K562 (cell line): ENCODE data around the gene DIPK1B. TPM values are rescaled to one million over a fixed set of nuclear protein-coding genes. Genes with fewer than 3 reads are reported as not detected.

Experiments
- ATAC-seq: fragments of 200-7000 bp; cut with Tn5 transposase; 3 replicates; pipeline ENCODE4 v1.9.1; 2020; ENCODE audit warnings: moderate library complexity
- BruUV-seq: library from RNA; stranded (reverse); fragments of 400-500 nt; replicated peaks from 2 replicates; lab custom pipeline; 2021; lab: Mats Ljungman, UMichigan
- CTCF ChIA-PET: fragments of 300-600 bp; formaldehyde crosslinking; extraction: SDS; loops from one replicate; lab custom pipeline; 2021; ENCODE audit warnings: low intra/inter-chr PET ratio; lab: Yijun Ruan, JAX
- POLR2A ChIA-PET: fragments of 300-600, 350-650 bp; sonication (Branson Sonifier 250); formaldehyde crosslinking; extraction: SDS; loops from one replicate; lab custom pipeline; 2021; ENCODE audit warnings: antibody characterized with exemption, inconsistent platforms; lab: Yijun Ruan, JAX
- DNase-seq, 4 experiments: peaks; one replicate each; pipeline versions ENCODE4 v3.0.0 to v3.0.0-alpha.2; 2011 to 2018; ENCODE audit warnings: low spot score in 3 of 4, mixed read lengths in 3 of 4; ENCODE audit errors: extremely low read depth in 1 of 4
- FAIRE-seq: peaks from 2 replicates; lab custom pipeline; 2011; peaks lifted over from hg19 to GRCh38; lab: Jason Lieb, UNC
- H2AFZ ChIP-seq: 2 replicates; pipeline ENCODE4 v1.6.0; 2011; ENCODE audit warnings: low read depth, low read length, control low read depth, inconsistent platforms
- H3K27ac ChIP-seq: fragments of 200-600 bp; 3 replicates; pipeline ENCODE4 v1.8.0; 2011; ENCODE audit warnings: low read depth, mild to moderate bottlenecking, control low read depth, inconsistent platforms, low read length, moderate library complexity, mixed read lengths; ENCODE audit errors: extremely low read depth
- H3K27me3 ChIP-seq, 2 experiments: fragments of 300-600 bp in 1 of 2; 2 replicates in 1 of 2; 3 replicates in 1 of 2; pipeline versions ENCODE4 v1.6.0 to v1.8.0; 2011; ENCODE audit warnings: inconsistent platforms in 2 of 2, low read length in 2 of 2, mild to moderate bottlenecking in 1 of 2, mixed read lengths in 1 of 2, moderate library complexity in 1 of 2; ENCODE audit not compliant: control insufficient read depth in 2 of 2, insufficient read depth in 2 of 2
- H3K36me3 ChIP-seq: fragments of 300-600 bp; 3 replicates; pipeline ENCODE4 v1.8.0; 2011; ENCODE audit warnings: mild to moderate bottlenecking, low read length, inconsistent platforms; ENCODE audit not compliant: control insufficient read depth, insufficient read depth
- H3K4me1 ChIP-seq, 2 experiments: fragments of 200-600 bp in 1 of 2; replicated peaks in 1 of 2; 2 replicates in 1 of 2; 3 replicates in 1 of 2; pipeline versions ENCODE4 v1.5.1 to v1.8.0; 2011; ENCODE audit warnings: inconsistent platforms in 2 of 2, low read length in 2 of 2, mild to moderate bottlenecking in 1 of 2, mixed read lengths in 1 of 2, moderate library complexity in 1 of 2; ENCODE audit not compliant: control insufficient read depth in 2 of 2, insufficient read depth in 2 of 2
- H3K4me2 ChIP-seq: 2 replicates; pipeline ENCODE4 v1.6.1; 2011; ENCODE audit warnings: low read length, control low read depth, inconsistent platforms, mixed read lengths; ENCODE audit not compliant: insufficient read depth
- H3K4me3 ChIP-seq: fragments of 200-600 bp; sonication (generic), shearing (Covaris generic); 2 replicates; pipeline ENCODE4 v1.5.1; 2016; ENCODE audit warnings: control low read depth, inconsistent platforms
- H3K79me2 ChIP-seq: fragments of 200-600 bp; 3 replicates; pipeline ENCODE4 v1.8.0; 2011; ENCODE audit warnings: low read length, inconsistent platforms; ENCODE audit not compliant: control insufficient read depth, insufficient read depth
- H3K9ac ChIP-seq, 2 experiments: 2 replicates each; pipeline versions ENCODE4 v1.6.0 to v1.6.1; 2011; ENCODE audit warnings: low read depth in 2 of 2, low read length in 2 of 2, control low read depth in 1 of 2, inconsistent platforms in 1 of 2, mild to moderate bottlenecking in 1 of 2, mixed read lengths in 1 of 2; ENCODE audit not compliant: insufficient read depth in 1 of 2
- H3K9me1 ChIP-seq: one replicate; pipeline ENCODE4 v1.6.0; 2011; ENCODE audit warnings: inconsistent platforms, mild to moderate bottlenecking, low read length, moderate library complexity; ENCODE audit not compliant: control insufficient read depth, insufficient read depth
- H3K9me3 ChIP-seq: replicated peaks from 2 replicates; pipeline ENCODE4 v1.5.1; 2011; ENCODE audit warnings: low read depth, low read length, inconsistent platforms; ENCODE audit not compliant: control insufficient read depth, insufficient read depth
- H4K20me1 ChIP-seq: replicated peaks from 2 replicates; pipeline ENCODE4 v1.6.1; 2011; ENCODE audit warnings: low read length, inconsistent platforms, mixed read lengths; ENCODE audit not compliant: control insufficient read depth, insufficient read depth
- CBX2 ChIP-seq: fragments of 200-600 bp; sonication (generic); IDR thresholded peaks from one replicate; pipeline ENCODE4 v1.6.1; 2012; ENCODE audit warnings: mild to moderate bottlenecking, low read length, inconsistent platforms; ENCODE audit not compliant: insufficient read depth, poor library complexity, severe bottlenecking
- FOXK1 ChIP-seq: sonication (generic); formaldehyde crosslinking; IDR thresholded peaks from 2 replicates; pipeline ENCODE4 v1.8.0; 2022; ENCODE audit warnings: missing genetic modification reagents, mild to moderate bottlenecking, borderline replicate concordance
- FUS ChIP-seq: fragments of 200-400 bp; formaldehyde crosslinking; optimal IDR thresholded peaks from 2 replicates; pipeline ENCODE3; 2017; ENCODE audit warnings: low read depth, low read length
- MCM3 ChIP-seq: fragments of 450-650 bp; IDR thresholded peaks from 2 replicates; pipeline ENCODE4 v1.6.1; 2016
- POLR2A ChIP-seq: fragments of 450-650 bp; conservative IDR thresholded peaks from 2 replicates; pipeline ENCODE4 v1.6.1; 2016
- POLR2AphosphoS2 ChIP-seq: IDR thresholded peaks from 2 replicates; pipeline ENCODE4 v1.6.1; 2012; ENCODE audit warnings: low read length, improper control_type of control experiment
- POLR2B ChIP-seq: fragments of 450-650 bp; IDR thresholded peaks from 2 replicates; pipeline ENCODE4 v1.6.1; 2018; ENCODE audit warnings: low read depth; ENCODE audit not compliant: partially characterized antibody
- RBM14 ChIP-seq: fragments of 200-400 bp; formaldehyde crosslinking; IDR thresholded peaks from 2 replicates; pipeline ENCODE4 v1.6.1; 2018; ENCODE audit warnings: low read depth, mild to moderate bottlenecking, low read length, moderate library complexity, borderline replicate concordance; ENCODE audit not compliant: insufficient read depth
- RNF2 ChIP-seq: sonication (generic); IDR thresholded peaks from 2 replicates; pipeline ENCODE4 v1.6.1; 2016
- SRF ChIP-seq, 2 experiments: fragments of 250-450, 450-650 bp in 1 of 2; sonication (Bioruptor Pico) in 1 of 2; sonication (generic) in 1 of 2; formaldehyde crosslinking; IDR thresholded peaks; 2 replicates each; pipeline versions ENCODE4 v1.5.0 to v1.5.1; 2020 to 2022; ENCODE audit warnings: mild to moderate bottlenecking in 1 of 2, missing genetic modification reagents in 1 of 2
- SUPT5H ChIP-seq: fragments of 450-650 bp; IDR thresholded peaks from 2 replicates; pipeline ENCODE4 v1.6.1; 2016
- ZNF717 ChIP-seq: fragments of 250-450 bp; sonication (Bioruptor Pico); IDR thresholded peaks from 2 replicates; pipeline ENCODE4 v1.5.0; 2021
- ZNF77 ChIP-seq: fragments of 250-450 bp; sonication (Bioruptor Pico); IDR thresholded peaks from 2 replicates; pipeline ENCODE4 v1.5.0; 2020
- ZSCAN32 ChIP-seq: fragments of 450-650 bp; formaldehyde crosslinking; IDR thresholded peaks from 2 replicates; pipeline ENCODE4 v1.4.0; 2020; ENCODE audit warnings: mild to moderate bottlenecking, moderate library complexity
- WGBS: fragments of 100-300 bp; shearing (Covaris generic); methylation state at CpG from one replicate; pipeline ENCODE4 v1.1.6; 2016; ENCODE audit warnings: low coverage, mixed read lengths; ENCODE audit not compliant: insufficient coverage; ENCODE audit errors: missing lambda C conversion rate; 5-methylcytosine and 5-hydroxymethylcytosine counted together
- in situ Hi-C: fragments of 300-500 bp; cut with MboI; formaldehyde crosslinking; loops from 4 replicates; pipeline ENCODE4 v1.15.0; 2018; ENCODE audit warnings: inconsistent platforms, mixed read lengths
- intact Hi-C: fragments of 100-400 bp; cut with micrococcal nuclease; formaldehyde crosslinking; loops from 2 replicates; pipeline ENCODE4 v1.14.2; 2022
- polyA plus RNA-seq, 8 experiments: library from polyadenylated mRNA; depleted of rRNA in 4 of 8; stranded (reverse) in 5 of 8; unstranded in 3 of 8; fragments of >200 nt; fragmentation: Nextera tagmentation in 2 of 8; fragmentation: Illumina TruSeq in 1 of 8; extraction: Ambion mirVana in 2 of 8; extraction: Trizol in 1 of 8; gene quantifications; 2 replicates each; pipeline versions ENCODE4 v1.2.1 to v1.2.3, GENCODE V29; 2011 to 2014; ENCODE audit warnings: inconsistent platforms in 1 of 8, missing spikeins in 1 of 8
- total RNA-seq, 7 experiments: library from RNA; depleted of rRNA in 6 of 7; stranded (reverse); fragments of >200 nt in 6 of 7; fragmentation: Illumina TruSeq in 2 of 7; extraction: Trizol in 2 of 7; gene quantifications; 2 replicates each; pipeline versions ENCODE4 v1.2.1 to v1.2.3, GENCODE V29; 2011 to 2021; ENCODE audit warnings: low replicate concordance in 1 of 7
- TF ChIP-seq, protein P1 (sequence below): fragments of 250-450 bp; sonication (Bioruptor Pico); IDR thresholded peaks from 2 replicates; pipeline ENCODE4 v1.8.0; 2022; ENCODE audit warnings: moderate library complexity, mild to moderate bottlenecking, inconsistent platforms
- TF ChIP-seq, protein P2 (sequence below): fragments of 450-650 bp; formaldehyde crosslinking; IDR thresholded peaks from 2 replicates; pipeline ENCODE4 v1.4.0; 2022; ENCODE audit warnings: missing genetic modification characterization
- TF ChIP-seq, protein P3 (sequence below): sonication (generic); IDR thresholded peaks from 2 replicates; pipeline ENCODE4 v1.6.1; 2016
- TF ChIP-seq, protein P4 (sequence below), 2 experiments: fragments of 200-800 bp in 1 of 2; sonication (Bioruptor generic) in 1 of 2; sonication (generic) in 1 of 2; formaldehyde crosslinking in 1 of 2; IDR thresholded peaks in 1 of 2; conservative IDR thresholded peaks in 1 of 2; 2 replicates each; pipeline versions ENCODE4 v1.5.0 to v1.6.1; 2016 to 2020; ENCODE audit warnings: missing compliant biosample characterization in 1 of 2, missing genetic modification characterization in 1 of 2, missing genetic modification reagents in 1 of 2
- TF ChIP-seq, protein P5 (sequence below): fragments of 250-450 bp; sonication (Bioruptor Pico); IDR thresholded peaks from 2 replicates; pipeline ENCODE4 v1.8.0; 2021; ENCODE audit warnings: moderate library complexity, mild to moderate bottlenecking, inconsistent platforms

DIPK1B gene
- total and polyA plus RNA-seq, 9 of the 15 experiments (the other 6 are each of a cell fraction or from before 2014, with no cell fraction given): 0.08 to 22.3 (median 5.9) TPM

DNA sequence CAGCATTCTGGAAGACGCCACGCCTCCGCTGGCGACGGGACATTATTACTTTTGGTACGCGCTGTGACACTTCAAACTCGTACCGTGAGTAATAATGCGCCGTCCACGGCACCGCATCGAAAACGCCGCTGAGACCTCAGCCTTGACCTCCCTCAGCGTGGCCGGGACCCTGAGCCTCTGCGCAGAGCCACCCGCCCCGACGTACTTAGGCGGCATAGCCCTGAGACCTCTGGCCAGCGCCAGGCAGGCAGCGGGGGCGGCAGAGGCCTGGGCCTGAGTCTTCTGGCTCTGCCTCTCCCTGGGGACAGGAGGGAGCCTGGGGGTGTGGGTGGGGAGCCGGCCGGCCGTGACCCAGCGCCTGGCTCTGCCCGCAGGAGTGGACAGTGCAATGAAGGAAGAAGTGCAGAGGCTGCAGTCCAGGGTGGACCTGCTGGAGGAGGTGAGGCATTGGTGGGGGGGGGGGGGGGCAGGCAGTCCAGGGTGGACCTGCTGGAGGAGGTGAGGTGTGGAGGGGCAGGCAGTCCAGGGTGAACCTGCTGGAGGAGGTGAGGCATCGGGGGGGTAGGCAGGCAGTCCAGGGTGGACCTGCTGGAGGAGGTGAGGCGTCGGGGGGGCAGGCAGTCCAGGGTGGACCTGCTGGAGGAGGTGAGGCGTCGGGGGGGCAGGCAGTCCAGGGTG, 41.7 kb upstream of the DIPK1B start:
- Histone ChIP-seq H3K36me3 (peaks cover 78% of the 10 kb centered on the region; the same call in 2 of the 3 replicates), H3K79me2 (peaks cover 33% of the 10 kb centered on the region), H2AFZ (no peak overlapping the region), H3K4me1 (peaks cover 8 to 98% of the 10 kb centered on the region in 2 experiments; a peak in 4 of 5 replicates), H3K9me1 (peaks cover 2% of the 10 kb centered on the region), H3K9me3 (no peaks in the 10 kb centered on the region), H4K20me1 (peaks cover 64% of the 10 kb centered on the region), H3K27me3 (no peaks in the 10 kb centered on the region), H3K4me3 (no peak overlapping the region), H3K27ac (no peak overlapping the region), H3K9ac (peak overlapping the region in 1 of 2 experiments; percentile 56; a peak in 1 of 4 replicates), H3K4me2 (no peak overlapping the region)
- intact Hi-C loops: no loop called here
- ChIA-PET CTCF (no interaction called here), POLR2A (no interaction called here)
- no TSS peak for BruUV-seq
- FAIRE-seq (peak; percentile 15), ATAC-seq (no peak), DNase-seq (peak in 1 of 4 experiments; percentile 42)
- 88% methylated on average over 19 of the region's 36 CpGs for WGBS
- in situ Hi-C loops: no loop called here
- TF ChIP-seq ZSCAN32 (CRISPR knock-in tag) (no peak), POLR2AphosphoS2 (0 out of 2 replicates have a peak, but pooled peaks have one; percentile 2), POLR2B (peak; percentile 13), FUS (peak; percentile 48), MCM3 (no peak), RBM14 (no peak), FOXK1 (no peak), SUPT5H (peak; percentile 53), SRF (CRISPR knock-in tag; IDR thresholded peaks at IDR 0.05) (no peak), CBX2 (no peak), RNF2 (no peak), ZNF717 (CRISPR knock-in tag) (0 out of 2 replicates have a peak, but pooled peaks have one; percentile 10), ZNF77 (CRISPR knock-in tag) (no peak), POLR2A (no peak; the same call in none of the 2 replicates)
- TF ChIP-seq, protein P1, sequence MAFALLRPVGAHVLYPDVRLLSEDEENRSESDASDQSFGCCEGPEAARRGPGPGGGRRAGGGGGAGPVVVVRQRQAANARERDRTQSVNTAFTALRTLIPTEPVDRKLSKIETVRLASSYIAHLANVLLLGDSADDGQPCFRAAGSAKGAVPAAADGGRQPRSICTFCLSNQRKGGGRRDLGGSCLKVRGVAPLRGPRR (CRISPR knock-in tag): no peak
- TF ChIP-seq, protein P2, sequence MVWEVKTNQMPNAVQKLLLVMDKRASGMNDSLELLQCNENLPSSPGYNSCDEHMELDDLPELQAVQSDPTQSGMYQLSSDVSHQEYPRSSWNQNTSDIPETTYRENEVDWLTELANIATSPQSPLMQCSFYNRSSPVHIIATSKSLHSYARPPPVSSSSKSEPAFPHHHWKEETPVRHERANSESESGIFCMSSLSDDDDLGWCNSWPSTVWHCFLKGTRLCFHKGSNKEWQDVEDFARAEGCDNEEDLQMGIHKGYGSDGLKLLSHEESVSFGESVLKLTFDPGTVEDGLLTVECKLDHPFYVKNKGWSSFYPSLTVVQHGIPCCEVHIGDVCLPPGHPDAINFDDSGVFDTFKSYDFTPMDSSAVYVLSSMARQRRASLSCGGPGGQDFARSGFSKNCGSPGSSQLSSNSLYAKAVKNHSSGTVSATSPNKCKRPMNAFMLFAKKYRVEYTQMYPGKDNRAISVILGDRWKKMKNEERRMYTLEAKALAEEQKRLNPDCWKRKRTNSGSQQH: no peak
- TF ChIP-seq, protein P3, sequence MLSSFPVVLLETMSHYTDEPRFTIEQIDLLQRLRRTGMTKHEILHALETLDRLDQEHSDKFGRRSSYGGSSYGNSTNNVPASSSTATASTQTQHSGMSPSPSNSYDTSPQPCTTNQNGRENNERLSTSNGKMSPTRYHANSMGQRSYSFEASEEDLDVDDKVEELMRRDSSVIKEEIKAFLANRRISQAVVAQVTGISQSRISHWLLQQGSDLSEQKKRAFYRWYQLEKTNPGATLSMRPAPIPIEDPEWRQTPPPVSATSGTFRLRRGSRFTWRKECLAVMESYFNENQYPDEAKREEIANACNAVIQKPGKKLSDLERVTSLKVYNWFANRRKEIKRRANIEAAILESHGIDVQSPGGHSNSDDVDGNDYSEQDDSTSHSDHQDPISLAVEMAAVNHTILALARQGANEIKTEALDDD: no peak
- TF ChIP-seq, protein P4, sequence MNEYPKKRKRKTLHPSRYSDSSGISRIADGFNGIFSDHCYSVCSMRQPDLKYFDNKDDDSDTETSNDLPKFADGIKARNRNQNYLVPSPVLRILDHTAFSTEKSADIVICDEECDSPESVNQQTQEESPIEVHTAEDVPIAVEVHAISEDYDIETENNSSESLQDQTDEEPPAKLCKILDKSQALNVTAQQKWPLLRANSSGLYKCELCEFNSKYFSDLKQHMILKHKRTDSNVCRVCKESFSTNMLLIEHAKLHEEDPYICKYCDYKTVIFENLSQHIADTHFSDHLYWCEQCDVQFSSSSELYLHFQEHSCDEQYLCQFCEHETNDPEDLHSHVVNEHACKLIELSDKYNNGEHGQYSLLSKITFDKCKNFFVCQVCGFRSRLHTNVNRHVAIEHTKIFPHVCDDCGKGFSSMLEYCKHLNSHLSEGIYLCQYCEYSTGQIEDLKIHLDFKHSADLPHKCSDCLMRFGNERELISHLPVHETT (CRISPR knock-in tag; conservative IDR thresholded peaks at IDR 0.05 in 1 of 2, IDR thresholded peaks at IDR 0.05 in 1 of 2): no peak
- TF ChIP-seq, protein P5, sequence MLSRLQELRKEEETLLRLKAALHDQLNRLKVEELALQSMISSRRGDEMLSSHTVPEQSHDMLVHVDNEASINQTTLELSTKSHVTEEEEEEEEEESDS: no peak
